ENCODE data around the gene GLG1. TPM values are rescaled to one million over a fixed set of nuclear protein-coding genes. Genes with fewer than 3 reads are reported as not detected.

The GLG1 gene
- total and polyA plus RNA-seq, 4 donors, result 24.6 to 156 (median 78.2) TPM

- Histone ChIP-seq H3K9ac (ENCODE audit: insufficient read depth in 1 of 2, low read length in 2 of 2) (no peak overlapping the region), H3K4me3 (no peak overlapping the region), H3K4me1 (ENCODE audit: control insufficient read depth in 5 of 5, insufficient read depth in 5 of 5, low read length in 5 of 5) (peaks cover 0 to 4% (median 2%) of the 10 kb centered on the region in 5 donors), H3K9me3 (ENCODE audit: control insufficient read depth in 4 of 4, insufficient read depth in 3 of 4, low read length in 3 of 4) (no peaks in the 10 kb centered on the region), H3K36me3 (ENCODE audit: control insufficient read depth in 4 of 4, insufficient read depth in 4 of 4, low read length in 4 of 4) (no peaks in the 10 kb centered on the region), H3K27ac (ENCODE audit: low read depth in 1 of 2, low read length in 1 of 2) (no peak overlapping the region), H3K27me3 (ENCODE audit: control insufficient read depth in 3 of 3, insufficient read depth in 3 of 3, low read length in 2 of 3) (no peaks in the 10 kb centered on the region)
- no peak for TF ChIP-seq CTCF (IDR thresholded peaks at IDR 0.05; ENCODE audit: control extremely low read depth, extremely low read depth)
- no peak for DNase-seq
- ATAC-seq (ENCODE audit: insufficient read depth, low FRiP score), result no peak
- WGBS, 2 donors, result 91 to 92% methylated on average over 6 of the region's 6 CpGs
Observed at GRCh38 chr16:74585846-74586443, 21.0 kb downstream of the GLG1 start.

GRCh38 chr16:74583926-74584666 lies 22.8 kb downstream of the GLG1 start:
- TF ChIP-seq CTCF (IDR thresholded peaks at IDR 0.05; ENCODE audit: control extremely low read depth, extremely low read depth), result no peak
- Histone ChIP-seq H3K9me3 (ENCODE audit: control insufficient read depth in 4 of 4, insufficient read depth in 3 of 4, low read length in 3 of 4) (no peaks in the 10 kb centered on the region), H3K27ac (ENCODE audit: low read depth in 1 of 2, low read length in 1 of 2) (no peak overlapping the region), H3K4me1 (ENCODE audit: control insufficient read depth in 5 of 5, insufficient read depth in 5 of 5, low read length in 5 of 5) (peaks cover 0 to 7% (median 2%) of the 10 kb centered on the region in 5 donors), H3K27me3 (ENCODE audit: control insufficient read depth in 3 of 3, insufficient read depth in 3 of 3, low read length in 2 of 3) (no peaks in the 10 kb centered on the region), H3K36me3 (ENCODE audit: control insufficient read depth in 4 of 4, insufficient read depth in 4 of 4, low read length in 4 of 4) (no peaks in the 10 kb centered on the region), H3K9ac (ENCODE audit: insufficient read depth in 1 of 2, low read length in 2 of 2) (no peak overlapping the region), H3K4me3 (no peak overlapping the region)
- 72 to 76% methylated on average over 9 of the region's 9 CpGs for WGBS, 2 donors
- DNase-seq, result no peak
- no peak for ATAC-seq (ENCODE audit: insufficient read depth, low FRiP score)

- Histone ChIP-seq H3K27ac (ENCODE audit: low read depth in 1 of 2, low read length in 1 of 2) (no peak overlapping the region), H3K9me3 (ENCODE audit: control insufficient read depth in 4 of 4, insufficient read depth in 3 of 4, low read length in 3 of 4) (no peaks in the 10 kb centered on the region), H3K27me3 (ENCODE audit: control insufficient read depth in 3 of 3, insufficient read depth in 3 of 3, low read length in 2 of 3) (no peaks in the 10 kb centered on the region), H3K4me3 (no peak overlapping the region), H3K36me3 (ENCODE audit: control insufficient read depth in 4 of 4, insufficient read depth in 4 of 4, low read length in 4 of 4) (no peaks in the 10 kb centered on the region), H3K4me1 (ENCODE audit: control insufficient read depth in 5 of 5, insufficient read depth in 5 of 5, low read length in 5 of 5) (peaks cover 0 to 7% (median 2%) of the 10 kb centered on the region in 5 donors), H3K9ac (ENCODE audit: insufficient read depth in 1 of 2, low read length in 2 of 2) (no peak overlapping the region)
- ATAC-seq (ENCODE audit: insufficient read depth, low FRiP score), result no peak
- WGBS, 2 donors, result 82 to 91% methylated on average over 1 of the region's 1 CpG
- TF ChIP-seq CTCF (IDR thresholded peaks at IDR 0.05; ENCODE audit: control extremely low read depth, extremely low read depth), result no peak
- no peak for DNase-seq
Observed at GRCh38 chr16:74582970-74583369, 23.9 kb downstream of the GLG1 start.

Measured in lung (tissue), 12 donors.